OCI-LY7 (cell line): ENCODE measurements around the gene MDFIC.

ENCODE experiments used
- EZH2phosphoT487 ChIP-seq: fragments of 200-600 bp; sonication (generic); IDR thresholded peaks from 2 replicates; pipeline ENCODE4 v1.6.1; 2018; ENCODE audit warnings: low read depth, borderline replicate concordance, mild to moderate bottlenecking, mixed run types, antibody characterized with exemption, low read length, moderate library complexity, mixed read lengths
- TF ChIP-seq, protein P1 (sequence below): fragments of 200-600 bp; sonication (generic); conservative IDR thresholded peaks from 2 replicates; pipeline ENCODE4 v1.5.1; 2014; ENCODE audit warnings: mild to moderate bottlenecking, antibody characterized with exemption, low read length, moderate library complexity, mixed read lengths

DNA sequence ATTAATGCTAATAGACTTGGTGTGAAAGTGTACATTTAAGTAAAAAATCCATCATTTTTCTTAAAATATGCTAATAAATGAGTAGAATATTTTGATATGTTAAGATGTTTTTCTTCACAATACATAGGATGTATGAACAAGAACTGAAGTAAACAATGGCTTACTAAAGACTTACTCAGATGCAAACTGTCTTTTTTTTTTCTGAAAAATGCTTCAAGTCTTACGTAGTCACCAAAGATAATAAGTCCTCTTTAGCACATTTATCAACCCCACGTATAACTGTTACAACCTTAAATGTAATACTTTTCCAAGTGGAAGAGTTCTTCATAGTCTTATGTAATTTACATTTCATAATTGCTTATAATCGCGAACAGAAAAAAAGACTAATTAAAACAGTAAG, 54.8 kb downstream of the MDFIC start:
- TF ChIP-seq, protein P1, sequence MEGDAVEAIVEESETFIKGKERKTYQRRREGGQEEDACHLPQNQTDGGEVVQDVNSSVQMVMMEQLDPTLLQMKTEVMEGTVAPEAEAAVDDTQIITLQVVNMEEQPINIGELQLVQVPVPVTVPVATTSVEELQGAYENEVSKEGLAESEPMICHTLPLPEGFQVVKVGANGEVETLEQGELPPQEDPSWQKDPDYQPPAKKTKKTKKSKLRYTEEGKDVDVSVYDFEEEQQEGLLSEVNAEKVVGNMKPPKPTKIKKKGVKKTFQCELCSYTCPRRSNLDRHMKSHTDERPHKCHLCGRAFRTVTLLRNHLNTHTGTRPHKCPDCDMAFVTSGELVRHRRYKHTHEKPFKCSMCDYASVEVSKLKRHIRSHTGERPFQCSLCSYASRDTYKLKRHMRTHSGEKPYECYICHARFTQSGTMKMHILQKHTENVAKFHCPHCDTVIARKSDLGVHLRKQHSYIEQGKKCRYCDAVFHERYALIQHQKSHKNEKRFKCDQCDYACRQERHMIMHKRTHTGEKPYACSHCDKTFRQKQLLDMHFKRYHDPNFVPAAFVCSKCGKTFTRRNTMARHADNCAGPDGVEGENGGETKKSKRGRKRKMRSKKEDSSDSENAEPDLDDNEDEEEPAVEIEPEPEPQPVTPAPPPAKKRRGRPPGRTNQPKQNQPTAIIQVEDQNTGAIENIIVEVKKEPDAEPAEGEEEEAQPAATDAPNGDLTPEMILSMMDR = no peak
- TF ChIP-seq EZH2phosphoT487 = no peak
